ENCODE measurements around the gene LILRB3. TPM values are rescaled to one million over a fixed set of nuclear protein-coding genes. Genes with fewer than 3 reads are reported as not detected.
"Not testable (repeated sequence)": the region's sequence is repeated elsewhere in the genome, so short reads cannot be mapped to it uniquely, and the experiment has no call there.

The LILRB3 gene
- total RNA-seq, 1 donor = 51.4 TPM

GRCh38 chr19:54224619-54225018, 1.8 kb upstream of the LILRB3 start:
- H3K4me1 ChIP-seq (ENCODE audit: insufficient read depth, low read length) = peaks cover 22% of the 10 kb centered on the region
- H3K27me3 ChIP-seq (ENCODE audit: insufficient read depth, low read length); H3K9me3 ChIP-seq (ENCODE audit: low read depth, low read length); H3K4me3 ChIP-seq (ENCODE audit: low read length): not testable (repeated sequence)

DNA sequence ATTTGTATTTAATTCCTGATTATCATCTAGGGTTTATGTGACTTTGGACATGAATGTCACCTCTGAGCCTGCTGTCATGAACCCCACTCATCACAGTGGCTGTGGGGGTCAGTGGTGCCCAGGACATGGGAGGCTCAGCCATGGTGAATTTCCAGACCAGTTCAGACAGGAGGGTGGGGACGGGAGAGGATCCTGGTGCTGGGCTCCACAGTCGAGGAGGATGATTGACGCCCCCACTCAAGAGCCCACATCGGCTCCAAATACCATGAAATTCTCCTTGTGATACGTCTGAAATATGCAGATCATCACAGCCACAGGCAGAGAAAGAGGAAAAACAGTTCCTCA, 1.1 kb upstream of the LILRB3 start:
- peaks cover 22% of the 10 kb centered on the region for H3K4me1 ChIP-seq (ENCODE audit: insufficient read depth, low read length)
- H3K27me3 ChIP-seq (ENCODE audit: insufficient read depth, low read length); H3K9me3 ChIP-seq (ENCODE audit: low read depth, low read length); H3K4me3 ChIP-seq (ENCODE audit: low read length): not testable (repeated sequence)

GRCh38 chr19:54223277-54223936, 600 bp upstream of the LILRB3 start:
- H3K4me1 ChIP-seq (ENCODE audit: insufficient read depth, low read length) = peaks cover 22% of the 10 kb centered on the region
- H3K4me3 ChIP-seq (ENCODE audit: low read length); H3K9me3 ChIP-seq (ENCODE audit: low read depth, low read length); H3K27me3 ChIP-seq (ENCODE audit: insufficient read depth, low read length): not testable (repeated sequence)

DNA sequence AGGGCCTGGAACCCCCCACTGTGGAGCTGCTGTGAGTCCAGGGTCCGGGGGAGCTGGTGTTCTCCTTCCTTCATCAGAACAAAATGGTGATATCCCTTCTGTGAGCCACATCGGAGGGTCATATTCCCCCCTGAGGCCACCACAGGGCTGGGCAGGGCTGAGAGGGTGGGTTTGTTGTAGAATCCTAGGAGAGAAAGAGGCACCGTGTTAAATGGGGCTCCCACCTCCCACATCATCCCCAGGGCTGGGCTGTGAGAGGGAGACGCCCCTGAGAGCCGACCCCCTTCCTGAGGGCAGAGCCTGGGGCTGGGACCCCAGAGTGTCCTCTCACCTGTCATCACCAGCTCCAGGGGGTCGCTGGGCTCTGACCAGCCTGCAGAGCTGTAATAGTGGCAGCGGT, 860 bp downstream of the LILRB3 start:
- not testable (repeated sequence) for H3K27me3 ChIP-seq (ENCODE audit: insufficient read depth, low read length)
- peak overlapping the region; percentile 46 for H3K4me3 ChIP-seq (ENCODE audit: low read length)
- peaks cover 22% of the 10 kb centered on the region for H3K4me1 ChIP-seq (ENCODE audit: insufficient read depth, low read length)

DNA sequence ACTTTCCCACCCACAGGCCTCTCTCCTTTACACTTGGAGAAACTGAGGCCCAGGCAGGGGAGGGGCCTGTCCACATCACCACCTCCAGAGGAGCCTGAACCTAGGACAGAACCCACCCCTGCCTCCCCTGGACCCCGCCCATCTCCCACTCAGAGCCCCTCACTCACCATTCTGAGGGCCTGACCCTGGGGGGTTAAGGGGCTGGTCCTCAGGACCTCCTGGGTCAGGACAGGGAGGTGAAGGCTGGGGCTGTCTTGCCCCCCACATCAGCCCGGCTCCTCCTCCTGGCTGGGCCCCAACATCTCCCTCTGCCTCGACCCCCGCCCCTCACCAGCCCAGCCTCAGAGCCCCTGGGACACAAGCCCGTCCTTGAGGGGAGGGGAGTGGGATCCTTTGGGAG, 3.1 kb downstream of the LILRB3 start:
- not testable (repeated sequence) for H3K9me3 ChIP-seq (ENCODE audit: low read depth, low read length); H3K4me3 ChIP-seq (ENCODE audit: low read length); H3K27me3 ChIP-seq (ENCODE audit: insufficient read depth, low read length)
- peaks cover 22% of the 10 kb centered on the region for H3K4me1 ChIP-seq (ENCODE audit: insufficient read depth, low read length)

More for the DNA sequence above, 860 bp downstream of the LILRB3 start:
- H3K9me3 ChIP-seq (ENCODE audit: low read depth, low read length) = not testable (repeated sequence)

DNA sequence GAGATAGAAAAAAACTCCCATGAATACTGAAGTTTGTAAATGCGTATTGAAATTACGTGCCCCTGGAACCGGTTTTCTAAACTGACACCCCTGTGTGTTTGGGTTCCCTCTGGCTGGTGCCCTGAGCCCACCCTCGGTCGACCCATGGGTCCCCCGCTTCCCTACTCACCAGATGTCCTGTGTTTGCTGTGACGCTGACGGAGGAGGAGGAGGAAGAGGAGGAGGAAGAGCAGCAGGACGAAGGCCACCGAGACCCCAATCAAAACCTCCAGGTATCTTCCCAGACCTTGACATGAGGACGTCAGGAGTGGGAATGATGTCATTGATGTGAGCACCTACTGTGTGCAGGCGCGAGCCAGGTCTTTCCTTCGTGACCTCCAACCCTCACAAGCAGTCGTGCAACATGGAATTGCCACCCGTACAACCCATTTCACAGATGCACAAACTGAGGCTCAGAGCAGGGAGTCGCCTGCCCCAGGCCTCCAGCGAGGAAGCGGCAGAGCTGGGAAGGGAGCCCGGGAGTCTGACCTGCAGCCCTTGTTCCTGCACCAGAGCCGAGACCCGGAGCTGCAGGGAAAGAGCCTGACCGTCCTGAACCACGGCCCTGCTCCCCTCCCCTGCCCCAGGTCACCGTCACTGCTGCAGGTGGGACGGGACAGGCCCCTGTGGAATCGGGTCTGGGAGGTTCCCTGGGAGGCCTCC, 3.7 kb downstream of the LILRB3 start:
- Histone ChIP-seq H3K4me1 (ENCODE audit: insufficient read depth, low read length) (peaks cover 22% of the 10 kb centered on the region), H3K4me3 (ENCODE audit: low read length) (no peak overlapping the region), H3K9me3 (ENCODE audit: low read depth, low read length) (no peaks in the 10 kb centered on the region), H3K27me3 (ENCODE audit: insufficient read depth, low read length) (no peaks in the 10 kb centered on the region)

DNA sequence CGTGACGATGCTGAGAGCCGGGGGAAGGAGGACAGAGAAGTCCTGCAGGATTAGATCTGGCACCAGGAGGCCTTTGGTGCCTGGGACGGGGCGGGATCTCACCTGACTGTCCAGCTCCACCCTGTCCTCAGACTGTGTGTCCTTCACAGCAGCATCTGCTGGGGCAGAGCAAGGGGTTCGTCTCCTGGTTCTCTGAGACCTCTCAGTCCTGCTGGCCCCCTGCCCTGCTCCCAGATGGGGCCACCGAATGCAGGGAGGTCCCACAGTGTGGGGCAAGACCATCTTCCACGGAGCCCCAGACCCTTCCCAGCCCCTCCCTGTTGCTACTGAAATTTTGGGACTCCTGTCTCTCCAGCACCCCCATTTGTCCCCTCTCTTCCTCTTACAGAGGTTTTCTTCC, 4.5 kb downstream of the LILRB3 start:
- no peaks in the 10 kb centered on the region for H3K9me3 ChIP-seq (ENCODE audit: low read depth, low read length)
- H3K27me3 ChIP-seq (ENCODE audit: insufficient read depth, low read length) = no peaks in the 10 kb centered on the region
- peaks cover 14% of the 10 kb centered on the region for H3K4me1 ChIP-seq (ENCODE audit: insufficient read depth, low read length)
- no peak overlapping the region for H3K4me3 ChIP-seq (ENCODE audit: low read length)

DNA sequence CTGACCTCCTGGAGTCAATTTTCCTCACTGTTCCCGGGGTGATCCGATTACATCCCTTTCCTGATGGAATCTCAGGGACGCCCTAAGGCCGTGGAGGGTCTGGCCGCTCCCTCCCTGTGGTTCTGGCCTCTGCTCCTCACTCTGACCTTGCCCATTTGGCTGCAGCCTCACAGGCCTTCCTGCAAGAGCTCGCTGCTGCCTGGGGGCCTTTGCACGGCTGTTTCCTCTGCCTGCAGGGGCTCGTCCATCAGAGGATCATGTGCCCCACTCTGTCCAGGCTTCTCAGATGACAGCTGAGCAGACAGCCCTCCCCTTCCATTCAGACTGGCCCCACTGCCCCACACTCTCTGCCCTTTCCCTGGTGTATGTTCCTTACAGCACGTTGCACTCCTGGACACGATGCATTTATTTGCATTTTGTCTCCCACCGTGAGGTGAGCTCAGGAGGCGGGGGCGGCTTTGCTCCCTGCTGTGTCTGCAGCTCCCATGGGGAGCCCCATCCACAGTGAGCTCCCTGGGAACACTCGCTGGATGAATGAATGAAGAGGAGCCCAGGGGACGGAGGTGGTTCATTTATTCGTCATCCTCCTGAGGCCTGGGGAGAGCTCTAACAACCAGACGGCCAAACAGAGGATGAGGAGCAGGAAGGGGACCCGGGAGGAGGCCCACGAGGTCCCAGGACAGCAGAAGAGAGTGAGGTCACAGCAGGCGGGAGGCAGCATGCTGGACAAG, 5.1 kb downstream of the LILRB3 start:
- not testable (repeated sequence) for H3K4me1 ChIP-seq (ENCODE audit: insufficient read depth, low read length); H3K4me3 ChIP-seq (ENCODE audit: low read length); H3K9me3 ChIP-seq (ENCODE audit: low read depth, low read length); H3K27me3 ChIP-seq (ENCODE audit: insufficient read depth, low read length)

DNA sequence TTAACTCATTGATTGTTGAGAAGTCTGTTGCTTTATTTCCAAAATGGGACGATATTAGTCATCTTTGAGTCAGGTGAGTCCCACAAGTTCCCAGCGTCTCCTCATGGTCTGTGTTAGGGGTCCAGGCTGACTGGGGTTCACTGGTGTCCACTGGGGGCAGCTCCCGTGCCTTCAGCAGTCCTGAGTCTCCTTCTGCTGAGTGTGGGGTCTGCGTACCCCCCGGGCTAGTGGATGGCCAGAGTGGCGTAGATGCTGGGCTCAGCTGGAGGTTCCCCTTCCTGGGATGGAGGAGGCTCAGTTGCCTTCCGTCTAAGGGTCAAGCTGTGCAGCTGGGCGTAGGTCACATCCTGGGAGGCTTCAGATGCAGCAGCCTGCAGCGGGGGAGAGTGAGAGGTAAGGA, 5.9 kb downstream of the LILRB3 start:
- Histone ChIP-seq H3K9me3 (ENCODE audit: low read depth, low read length) (no peaks in the 10 kb centered on the region), H3K27me3 (ENCODE audit: insufficient read depth, low read length) (no peaks in the 10 kb centered on the region), H3K4me1 (ENCODE audit: insufficient read depth, low read length) (peaks cover 6% of the 10 kb centered on the region), H3K4me3 (ENCODE audit: low read length) (no peak overlapping the region)

- not testable (repeated sequence) for H3K4me3 ChIP-seq (ENCODE audit: low read length); H3K9me3 ChIP-seq (ENCODE audit: low read depth, low read length)
- peaks cover 26% of the 10 kb centered on the region for H3K4me1 ChIP-seq (ENCODE audit: insufficient read depth, low read length)
Observed at GRCh38 chr19:54214734-54215133, 8.1 kb downstream of the LILRB3 start.

DNA sequence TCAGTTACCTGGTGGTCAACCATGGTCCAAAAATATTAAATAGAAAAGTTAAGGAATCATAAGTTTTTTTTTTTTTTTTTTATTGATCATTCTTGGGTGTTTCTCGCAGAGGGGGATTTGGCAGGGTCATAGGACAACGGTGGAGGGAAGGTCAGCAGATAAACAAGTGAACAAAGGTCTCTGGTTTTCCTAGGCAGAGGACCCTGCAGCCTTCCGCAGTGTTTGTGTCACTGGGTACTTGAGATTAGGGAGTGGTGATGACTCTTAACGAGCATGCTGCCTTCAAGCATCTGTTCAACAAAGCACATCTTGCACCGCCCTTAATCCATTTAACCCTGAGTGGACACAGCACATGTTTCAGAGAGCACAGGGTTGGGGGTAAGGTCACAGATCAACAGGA, 8.6 kb downstream of the LILRB3 start:
- H3K4me3 ChIP-seq (ENCODE audit: low read length); H3K27me3 ChIP-seq (ENCODE audit: insufficient read depth, low read length); H3K9me3 ChIP-seq (ENCODE audit: low read depth, low read length): not testable (repeated sequence)
- H3K4me1 ChIP-seq (ENCODE audit: insufficient read depth, low read length) = peaks cover 32% of the 10 kb centered on the region

More at GRCh38 chr19:54214734-54215133, 8.1 kb downstream of the LILRB3 start:
- H3K27me3 ChIP-seq (ENCODE audit: insufficient read depth, low read length) = not testable (repeated sequence)

- Histone ChIP-seq H3K27me3 (ENCODE audit: insufficient read depth, low read length) (no peaks in the 10 kb centered on the region), H3K4me3 (ENCODE audit: low read length) (no peak overlapping the region), H3K4me1 (ENCODE audit: insufficient read depth, low read length) (peaks cover 61% of the 10 kb centered on the region), H3K9me3 (ENCODE audit: low read depth, low read length) (no peaks in the 10 kb centered on the region)
Observed at GRCh38 chr19:54211235-54211634, 11.6 kb downstream of the LILRB3 start.

DNA sequence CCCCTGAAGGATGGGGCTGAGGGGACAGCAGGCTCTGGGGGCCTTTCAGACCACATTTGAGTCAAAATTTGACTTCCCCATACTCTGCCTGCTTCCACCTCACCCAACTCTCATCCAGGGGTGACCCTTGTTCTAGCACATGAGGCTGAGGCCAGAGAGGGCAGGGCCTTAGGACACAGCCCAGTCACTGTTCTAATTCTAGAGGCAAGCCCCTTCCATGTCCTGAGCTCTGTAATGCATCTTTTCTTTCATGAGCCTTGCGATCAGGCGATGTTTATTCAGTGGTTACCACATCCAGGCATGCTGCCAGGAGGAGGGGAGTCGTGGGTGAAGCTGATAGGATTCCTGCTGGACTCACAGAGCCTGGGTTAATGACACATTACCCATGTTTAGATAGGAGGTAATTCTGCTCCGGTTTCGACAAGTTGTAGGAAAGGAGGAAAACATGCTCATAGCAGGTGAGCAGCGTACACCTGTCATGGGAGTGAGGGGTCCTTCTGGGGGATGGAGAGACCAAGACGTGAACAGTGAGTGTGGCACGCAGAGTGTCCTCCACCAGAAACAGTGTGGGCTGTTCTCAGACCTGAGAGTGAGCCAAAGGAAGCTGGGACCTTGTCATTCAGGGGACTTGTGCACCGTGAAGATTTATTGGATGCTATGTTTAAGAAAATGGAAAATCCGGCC, 12.9 kb downstream of the LILRB3 start:
- Histone ChIP-seq H3K9me3 (ENCODE audit: low read depth, low read length) (no peaks in the 10 kb centered on the region), H3K4me1 (ENCODE audit: insufficient read depth, low read length) (peaks cover 74% of the 10 kb centered on the region), H3K4me3 (ENCODE audit: low read length) (peak overlapping the region; percentile 7), H3K27me3 (ENCODE audit: insufficient read depth, low read length) (no peaks in the 10 kb centered on the region)

GRCh38 chr19:54209058-54209810, 13.6 kb downstream of the LILRB3 start:
- no peak overlapping the region for H3K4me3 ChIP-seq (ENCODE audit: low read length)
- H3K9me3 ChIP-seq (ENCODE audit: low read depth, low read length) = no peaks in the 10 kb centered on the region
- peaks cover 81% of the 10 kb centered on the region for H3K4me1 ChIP-seq (ENCODE audit: insufficient read depth, low read length)
- H3K27me3 ChIP-seq (ENCODE audit: insufficient read depth, low read length) = no peaks in the 10 kb centered on the region

- no peak overlapping the region for H3K4me3 ChIP-seq (ENCODE audit: low read length)
- H3K4me1 ChIP-seq (ENCODE audit: insufficient read depth, low read length) = peaks cover 87% of the 10 kb centered on the region
- H3K27me3 ChIP-seq (ENCODE audit: insufficient read depth, low read length) = no peaks in the 10 kb centered on the region
- no peaks in the 10 kb centered on the region for H3K9me3 ChIP-seq (ENCODE audit: low read depth, low read length)
Observed at GRCh38 chr19:54208784-54209057, 14.1 kb downstream of the LILRB3 start.

Measured in mononuclear cell (primary cell).